Loucy (cell line): ENCODE data around the gene RCBTB1.

Experiments used
- H2AFZ ChIP-seq: fragments of 200-600 bp; sonication (generic); 2 replicates; pipeline ENCODE4 v1.6.0; 2016; ENCODE audit warnings: antibody characterized with exemption, mild to moderate bottlenecking, low read length, moderate library complexity
- H3F3A ChIP-seq: fragments of 200-600 bp; 2 replicates; pipeline ENCODE4 v1.6.0; 2016; ENCODE audit warnings: antibody characterized with exemption, low read depth, mild to moderate bottlenecking
- H3K27me3 ChIP-seq: fragments of 200-600 bp; sonication (generic); 2 replicates; pipeline ENCODE4 v1.6.1; 2014; ENCODE audit warnings: low read length, mild to moderate bottlenecking; ENCODE audit not compliant: insufficient read depth, poor library complexity, severe bottlenecking
- H3K36me3 ChIP-seq: fragments of 200-600 bp; sonication (generic); 2 replicates; pipeline ENCODE4 v1.6.1; 2016; ENCODE audit warnings: low read length; ENCODE audit not compliant: insufficient read depth
- H3K4me1 ChIP-seq: fragments of 200-600 bp; sonication (generic); 2 replicates; pipeline ENCODE4 v1.5.1; 2014; ENCODE audit warnings: low read length, mild to moderate bottlenecking; ENCODE audit not compliant: insufficient read depth, poor library complexity, severe bottlenecking
- H3K4me2 ChIP-seq: fragments of 200-600 bp; sonication (generic); 2 replicates; pipeline ENCODE4 v1.6.0; 2014; ENCODE audit warnings: antibody characterized with exemption, low read length, low read depth, mild to moderate bottlenecking; ENCODE audit not compliant: poor library complexity, severe bottlenecking
- H3K4me3 ChIP-seq: fragments of 200-600 bp; sonication (generic); 2 replicates; pipeline ENCODE4 v1.5.1; 2014; ENCODE audit warnings: low read length, mild to moderate bottlenecking, mixed read lengths; ENCODE audit not compliant: poor library complexity, severe bottlenecking
- H3K79me2 ChIP-seq: fragments of 200-600 bp; sonication (generic); 2 replicates; pipeline ENCODE4 v1.6.1; 2014; ENCODE audit warnings: low read length; ENCODE audit not compliant: insufficient read depth
- H3K9ac ChIP-seq: fragments of 200-600 bp; sonication (generic); 2 replicates; pipeline ENCODE4 v1.6.0; 2014; ENCODE audit warnings: mild to moderate bottlenecking, low read depth, low read length, moderate library complexity; ENCODE audit not compliant: poor library complexity, severe bottlenecking
- H3K9me2 ChIP-seq: fragments of 200-600 bp; sonication (generic); replicated peaks from 2 replicates; pipeline ENCODE4 v1.6.1; 2016; ENCODE audit warnings: low read depth, low read length, mixed read lengths
- H3K9me3 ChIP-seq: fragments of 200-600 bp; sonication (generic); 2 replicates; pipeline ENCODE4 v1.6.1; 2014; ENCODE audit warnings: mild to moderate bottlenecking, antibody characterized with exemption, low read length, low read depth; ENCODE audit not compliant: insufficient read depth
- H4K20me1 ChIP-seq: fragments of 200-600 bp; sonication (generic); 2 replicates; pipeline ENCODE4 v1.6.0; 2014; ENCODE audit warnings: antibody characterized with exemption, low read length, mild to moderate bottlenecking; ENCODE audit not compliant: insufficient read depth, poor library complexity, severe bottlenecking
- EZH2phosphoT487 ChIP-seq: fragments of 200-600 bp; IDR thresholded peaks from 2 replicates; pipeline ENCODE4 v1.6.1; 2018; ENCODE audit warnings: antibody characterized with exemption, mild to moderate bottlenecking, moderate library complexity, borderline replicate concordance
- TF ChIP-seq, protein P1 (sequence below): fragments of 200-600 bp; sonication (generic); conservative IDR thresholded peaks from 2 replicates; pipeline ENCODE4 v1.5.1; 2014; ENCODE audit warnings: mild to moderate bottlenecking, antibody characterized with exemption, low read length

The RCBTB1 gene

DNA sequence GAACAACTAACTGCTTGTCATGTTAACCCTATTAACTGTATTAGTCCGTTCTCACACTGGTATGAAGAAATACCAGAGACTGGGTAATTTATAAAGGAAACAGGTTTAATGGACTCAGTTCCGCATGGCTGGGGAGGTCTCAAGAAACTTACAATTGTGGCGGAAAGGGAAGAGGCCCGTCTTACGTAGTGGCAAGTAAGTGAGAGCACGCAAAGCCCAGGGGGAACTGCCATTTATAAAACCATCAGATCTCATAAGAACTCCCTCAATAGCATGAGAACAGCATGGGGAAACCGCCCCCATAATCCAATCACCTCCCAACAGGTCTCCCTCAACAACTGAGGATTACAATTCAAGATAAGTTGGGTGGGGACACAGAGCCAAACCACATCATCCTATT is 54.9 kb downstream of the RCBTB1 start:
- H2AFZ ChIP-seq, result no peak overlapping the region
- no peaks in the 10 kb centered on the region for H3K9me3 ChIP-seq
- no peaks in the 10 kb centered on the region for H4K20me1 ChIP-seq
- H3K9ac ChIP-seq, result no peak overlapping the region
- TF ChIP-seq, protein P1, sequence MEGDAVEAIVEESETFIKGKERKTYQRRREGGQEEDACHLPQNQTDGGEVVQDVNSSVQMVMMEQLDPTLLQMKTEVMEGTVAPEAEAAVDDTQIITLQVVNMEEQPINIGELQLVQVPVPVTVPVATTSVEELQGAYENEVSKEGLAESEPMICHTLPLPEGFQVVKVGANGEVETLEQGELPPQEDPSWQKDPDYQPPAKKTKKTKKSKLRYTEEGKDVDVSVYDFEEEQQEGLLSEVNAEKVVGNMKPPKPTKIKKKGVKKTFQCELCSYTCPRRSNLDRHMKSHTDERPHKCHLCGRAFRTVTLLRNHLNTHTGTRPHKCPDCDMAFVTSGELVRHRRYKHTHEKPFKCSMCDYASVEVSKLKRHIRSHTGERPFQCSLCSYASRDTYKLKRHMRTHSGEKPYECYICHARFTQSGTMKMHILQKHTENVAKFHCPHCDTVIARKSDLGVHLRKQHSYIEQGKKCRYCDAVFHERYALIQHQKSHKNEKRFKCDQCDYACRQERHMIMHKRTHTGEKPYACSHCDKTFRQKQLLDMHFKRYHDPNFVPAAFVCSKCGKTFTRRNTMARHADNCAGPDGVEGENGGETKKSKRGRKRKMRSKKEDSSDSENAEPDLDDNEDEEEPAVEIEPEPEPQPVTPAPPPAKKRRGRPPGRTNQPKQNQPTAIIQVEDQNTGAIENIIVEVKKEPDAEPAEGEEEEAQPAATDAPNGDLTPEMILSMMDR, result no peak
- no peak for TF ChIP-seq EZH2phosphoT487
- H3K36me3 ChIP-seq, result peaks cover 8% of the 10 kb centered on the region; the same call in 1 of the 2 replicates
- no peaks in the 10 kb centered on the region for H3K79me2 ChIP-seq
- H3K27me3 ChIP-seq, result no peaks in the 10 kb centered on the region
- no peaks in the 10 kb centered on the region for H3K4me1 ChIP-seq
- H3K4me3 ChIP-seq, result no peak overlapping the region
- no peaks in the 10 kb centered on the region for H3K9me2 ChIP-seq
- no peak overlapping the region for H3K4me2 ChIP-seq
- H3F3A ChIP-seq, result no peaks in the 10 kb centered on the region

DNA sequence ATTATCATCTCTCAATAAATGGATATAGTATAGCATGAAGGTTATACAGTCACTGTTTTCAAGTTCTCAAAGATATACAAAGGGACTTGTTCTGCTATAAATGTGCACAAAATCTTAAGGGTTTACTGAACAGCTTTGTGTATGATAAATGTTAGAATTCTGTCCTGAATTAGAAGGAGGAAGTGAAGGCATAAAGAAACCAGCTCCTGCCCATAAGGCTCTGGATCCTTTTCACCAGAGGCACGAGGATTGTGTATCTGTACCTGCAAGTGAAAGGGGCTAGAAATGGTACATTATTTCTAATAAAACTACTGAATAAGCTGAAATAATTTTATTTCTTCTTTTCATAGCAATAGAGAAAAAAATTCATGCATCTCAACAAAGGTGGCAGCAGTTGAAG is 57.2 kb downstream of the RCBTB1 start:
- no peaks in the 10 kb centered on the region for H3K9me2 ChIP-seq
- no peaks in the 10 kb centered on the region for H3K27me3 ChIP-seq
- no peaks in the 10 kb centered on the region for H3K36me3 ChIP-seq
- no peaks in the 10 kb centered on the region for H4K20me1 ChIP-seq
- no peaks in the 10 kb centered on the region for H3K79me2 ChIP-seq
- H3K4me2 ChIP-seq, result no peak overlapping the region
- TF ChIP-seq, protein P1, result no peak
- TF ChIP-seq EZH2phosphoT487, result no peak
- no peak overlapping the region for H2AFZ ChIP-seq
- H3K9ac ChIP-seq, result no peak overlapping the region
- H3K4me1 ChIP-seq, result no peaks in the 10 kb centered on the region
- H3F3A ChIP-seq, result no peaks in the 10 kb centered on the region
- no peaks in the 10 kb centered on the region for H3K9me3 ChIP-seq
- no peak overlapping the region for H3K4me3 ChIP-seq

DNA sequence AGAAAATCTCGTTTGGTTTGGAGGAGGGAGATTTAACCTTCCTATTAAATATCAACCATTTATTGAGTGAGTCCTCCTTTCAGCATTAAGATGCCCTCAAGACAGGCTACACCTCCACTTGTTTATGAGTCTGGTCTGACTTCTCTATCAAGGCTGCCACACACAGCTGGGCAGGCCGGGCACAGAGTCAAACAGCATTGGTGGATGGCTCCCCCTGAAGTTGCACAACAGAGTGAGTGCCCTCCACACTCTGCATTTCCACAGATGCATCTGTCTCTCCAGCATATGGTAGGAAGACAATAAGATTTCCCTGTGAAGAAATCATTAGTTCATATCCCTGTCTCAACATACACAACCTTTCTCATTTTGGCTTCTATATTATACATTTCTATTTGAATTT is 58.2 kb downstream of the RCBTB1 start:
- H3K4me2 ChIP-seq, result no peak overlapping the region
- no peak overlapping the region for H3K9ac ChIP-seq
- no peaks in the 10 kb centered on the region for H3K9me3 ChIP-seq
- H3K4me1 ChIP-seq, result no peaks in the 10 kb centered on the region
- H3K9me2 ChIP-seq, result no peaks in the 10 kb centered on the region
- no peaks in the 10 kb centered on the region for H4K20me1 ChIP-seq
- no peaks in the 10 kb centered on the region for H3K27me3 ChIP-seq
- H3K4me3 ChIP-seq, result no peak overlapping the region
- no peak overlapping the region for H2AFZ ChIP-seq
- TF ChIP-seq, protein P1, result no peak
- TF ChIP-seq EZH2phosphoT487, result no peak
- H3K79me2 ChIP-seq, result no peaks in the 10 kb centered on the region
- H3K36me3 ChIP-seq, result no peaks in the 10 kb centered on the region
- no peaks in the 10 kb centered on the region for H3F3A ChIP-seq
